ENCODE data around the gene TMEM8B. TPM values are rescaled to one million over a fixed set of nuclear protein-coding genes. Genes with fewer than 3 reads are reported as not detected.

The TMEM8B gene
- total RNA-seq, 1 donor from 2014 or later: 4.8 TPM

DNA sequence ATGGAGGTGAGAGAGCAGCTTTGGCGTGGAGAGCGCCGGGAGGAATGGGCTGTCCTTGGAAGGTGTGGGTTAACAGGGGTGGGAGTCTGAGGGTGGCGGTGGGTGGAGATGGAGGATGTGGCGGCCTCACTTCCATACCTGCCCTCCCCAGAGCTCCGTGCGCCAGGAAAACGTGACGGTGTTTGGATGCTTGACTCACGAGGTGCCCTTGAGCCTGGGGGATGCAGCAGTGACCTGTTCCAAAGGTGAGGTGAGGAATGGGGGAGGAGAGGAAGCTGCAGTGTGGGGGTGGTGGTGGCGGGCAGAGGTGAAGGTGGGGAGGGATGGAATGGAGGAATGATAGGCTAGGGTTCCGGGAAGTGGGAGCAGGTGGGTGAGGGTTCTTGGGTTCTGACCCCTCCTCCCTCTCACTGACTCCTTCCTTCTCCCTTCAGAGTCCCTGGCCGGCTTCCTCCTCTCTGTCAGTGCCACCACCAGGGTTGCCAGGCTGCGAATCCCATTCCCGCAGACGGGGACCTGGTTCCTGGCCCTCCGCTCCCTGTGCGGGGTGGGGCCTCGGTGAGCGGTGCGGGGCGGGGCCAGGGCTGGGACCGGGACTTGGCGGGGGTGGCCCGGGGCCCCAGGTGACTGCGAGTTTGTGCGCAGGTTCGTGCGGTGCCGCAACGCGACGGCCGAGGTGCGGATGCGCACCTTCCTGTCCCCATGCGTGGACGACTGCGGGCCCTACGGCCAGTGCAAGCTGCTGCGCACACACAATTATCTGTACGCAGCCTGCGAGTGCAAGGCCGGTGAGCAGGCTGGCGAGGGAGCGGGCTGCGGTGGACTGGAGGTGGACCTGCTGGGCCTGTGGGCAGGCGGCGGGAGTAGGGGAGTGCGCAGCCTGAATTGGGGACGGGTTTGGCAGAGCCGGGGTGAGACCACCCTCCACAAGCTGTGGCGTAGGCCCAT is 17.1 kb downstream of the TMEM8B start:
- no peak overlapping the region for H3K4me3 Mint-ChIP-seq
- H2AFZ ChIP-seq (replicated peaks): no peak overlapping the region
- peaks cover 14% of the 10 kb centered on the region for H4K20me1 ChIP-seq (ENCODE audit: low read depth)
- H3K4me2 ChIP-seq: peak overlapping the region; percentile 84
- no peaks in the 10 kb centered on the region for H3K4me1 Mint-ChIP-seq
- DNase-seq (ENCODE audit: low spot score): peak; percentile 33
- H3K36me3 ChIP-seq: no peaks in the 10 kb centered on the region
- peaks cover 8% of the 10 kb centered on the region for H3K27me3 Mint-ChIP-seq (ENCODE audit: insufficient read depth, low read depth)
- no peaks in the 10 kb centered on the region for H3K9me3 Mint-ChIP-seq
- no peak overlapping the region for H3K9ac ChIP-seq
- H3K4me3 ChIP-seq: peak overlapping the region; percentile 46
- peaks cover 31% of the 10 kb centered on the region for H3K36me3 Mint-ChIP-seq
- no peak overlapping the region for H3K27ac Mint-ChIP-seq
- H3K9me3 ChIP-seq (ENCODE audit: low read depth): no peaks in the 10 kb centered on the region
- peaks cover 32% of the 10 kb centered on the region for H3K27me3 ChIP-seq
- no peak overlapping the region for H3K27ac ChIP-seq
- peaks cover 4% of the 10 kb centered on the region for H3K4me1 ChIP-seq
- H3K79me2 ChIP-seq (ENCODE audit: low read depth): no peaks in the 10 kb centered on the region
- TF ChIP-seq EZH2 (IDR thresholded peaks at IDR 0.05) (no peak), EZH2phosphoT487 (IDR thresholded peaks at IDR 0.05) (no peak), CTCF (IDR thresholded peaks at IDR 0.05) (no peak)
- no peaks in the 10 kb centered on the region for H3F3A ChIP-seq (ENCODE audit: low read depth)

DNA sequence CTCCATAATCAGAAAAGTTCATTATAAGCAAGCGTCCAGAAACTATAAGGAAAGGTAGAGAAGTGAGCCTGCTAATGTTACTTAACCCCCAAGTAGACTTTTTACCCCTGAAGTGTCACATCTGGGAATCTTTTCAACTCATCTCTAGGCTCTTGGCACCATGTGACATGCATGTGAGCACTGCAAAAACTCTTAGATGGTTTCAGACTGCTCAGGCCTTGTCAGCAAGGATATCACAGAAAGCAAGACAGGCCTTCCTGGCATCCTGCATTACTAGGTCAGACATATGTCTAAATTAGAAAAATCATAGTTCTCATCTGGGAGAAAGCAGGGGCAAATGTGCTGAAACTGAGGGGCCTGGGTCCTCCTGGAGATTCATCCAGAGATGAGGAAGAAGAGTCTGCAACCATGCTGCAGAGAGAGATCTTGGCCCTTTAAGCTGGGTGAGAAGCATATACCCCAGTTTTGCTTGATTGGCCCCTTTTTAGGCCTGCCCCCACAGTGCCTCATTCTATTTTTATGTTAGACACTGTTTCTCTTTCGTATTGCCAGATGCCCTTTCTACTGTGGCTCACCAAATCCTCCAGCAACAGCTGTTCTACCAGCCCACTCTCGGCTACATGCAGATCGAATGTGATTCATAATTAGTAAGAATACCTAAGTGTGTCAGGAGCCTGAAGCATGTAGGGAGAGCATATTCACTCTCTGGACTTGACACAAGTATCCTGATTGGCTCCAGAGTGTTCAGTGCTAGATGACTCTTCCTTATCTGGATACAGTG is 19.0 kb downstream of the TMEM8B start:
- Histone ChIP-seq H3K9me3 (ENCODE audit: low read depth) (no peaks in the 10 kb centered on the region), H4K20me1 (ENCODE audit: low read depth) (peaks cover 14% of the 10 kb centered on the region), H3K27ac (no peak overlapping the region), H3K4me1 (peaks cover 4% of the 10 kb centered on the region), H2AFZ (replicated peaks) (no peak overlapping the region), H3K4me3 (no peak overlapping the region), H3K79me2 (ENCODE audit: low read depth) (no peaks in the 10 kb centered on the region), H3F3A (ENCODE audit: low read depth) (no peaks in the 10 kb centered on the region), H3K27me3 (peaks cover 32% of the 10 kb centered on the region), H3K9ac (no peak overlapping the region), H3K4me2 (no peak overlapping the region), H3K36me3 (no peaks in the 10 kb centered on the region)
- Mint-ChIP-seq H3K4me3 (no peak overlapping the region), H3K4me1 (no peaks in the 10 kb centered on the region), H3K36me3 (peaks cover 29% of the 10 kb centered on the region), H3K27me3 (ENCODE audit: insufficient read depth, low read depth) (peaks cover 8% of the 10 kb centered on the region), H3K27ac (no peak overlapping the region), H3K9me3 (no peaks in the 10 kb centered on the region)
- no peak for TF ChIP-seq CTCF (IDR thresholded peaks at IDR 0.05)
- no peak for TF ChIP-seq EZH2phosphoT487 (IDR thresholded peaks at IDR 0.05)
- no peak for DNase-seq (ENCODE audit: low spot score)

- Histone ChIP-seq H3K4me3 (no peak overlapping the region), H3K27ac (no peak overlapping the region), H3F3A (ENCODE audit: low read depth) (no peaks in the 10 kb centered on the region), H2AFZ (replicated peaks) (no peak overlapping the region), H3K9me3 (ENCODE audit: low read depth) (no peaks in the 10 kb centered on the region), H3K27me3 (peaks cover 4% of the 10 kb centered on the region), H3K36me3 (no peaks in the 10 kb centered on the region), H3K4me1 (no peaks in the 10 kb centered on the region), H4K20me1 (ENCODE audit: low read depth) (peaks cover 5% of the 10 kb centered on the region), H3K9ac (no peak overlapping the region), H3K4me2 (no peak overlapping the region), H3K79me2 (ENCODE audit: low read depth) (no peaks in the 10 kb centered on the region)
- no peaks in the 10 kb centered on the region for H3K4me1 Mint-ChIP-seq
- TF ChIP-seq EZH2 (IDR thresholded peaks at IDR 0.05) (no peak), EZH2phosphoT487 (IDR thresholded peaks at IDR 0.05) (no peak), CTCF (IDR thresholded peaks at IDR 0.05) (no peak)
- no peaks in the 10 kb centered on the region for H3K9me3 Mint-ChIP-seq
- peaks cover 3% of the 10 kb centered on the region for H3K27me3 Mint-ChIP-seq (ENCODE audit: insufficient read depth, low read depth)
- no peak for DNase-seq (ENCODE audit: low spot score)
- H3K27ac Mint-ChIP-seq: no peak overlapping the region
- no peak overlapping the region for H3K4me3 Mint-ChIP-seq
- H3K36me3 Mint-ChIP-seq: peaks cover 16% of the 10 kb centered on the region
Observed at GRCh38 chr9:35852267-35852815, 23.3 kb downstream of the TMEM8B start.
